ENCODE data around the gene FADS1. TPM values are rescaled to one million over a fixed set of nuclear protein-coding genes. Genes with fewer than 3 reads are reported as not detected.
A peak's percentile ranks its signal among the peaks of the same experiment; 100 is the strongest.

FADS1 gene
- total and polyA plus RNA-seq, 5 donors from 2014 or later = 0.35 to 9.1 (median 3.1) TPM; not detected in 2

DNA sequence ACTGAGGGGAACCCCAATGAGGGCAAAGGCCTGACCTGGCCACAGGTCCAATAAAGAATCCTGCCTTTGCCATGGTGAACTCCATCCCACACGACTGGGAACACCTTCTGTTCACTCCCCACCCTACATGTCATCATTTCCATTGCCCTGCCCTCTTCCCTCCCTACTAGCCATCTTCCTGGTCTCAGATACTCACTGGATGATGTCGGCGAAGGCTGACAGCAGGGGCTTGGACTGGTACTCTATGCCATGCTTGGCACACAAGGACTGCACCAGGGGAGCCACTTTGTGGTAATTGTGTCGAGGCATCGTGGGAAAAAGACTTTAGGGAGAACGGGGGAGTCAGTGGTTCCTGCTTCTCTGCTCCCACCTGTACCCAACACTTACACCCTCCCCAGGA, 14.2 kb downstream of the FADS1 start:
- ATAC-seq (ENCODE audit: low read depth in 2 of 2) (no peak), DNase-seq (no peak)
- Mint-ChIP-seq H3K36me3 (peaks cover 17% of the 10 kb centered on the region), H3K27ac (no peak overlapping the region), H3K4me1 (no peaks in the 10 kb centered on the region), H3K9me3 (no peaks in the 10 kb centered on the region), H3K4me3 (no peak overlapping the region), H3K27me3 (no peaks in the 10 kb centered on the region)
- Histone ChIP-seq H3K4me1 (ENCODE audit: control insufficient read depth, insufficient read depth, low read length, poor library complexity, severe bottlenecking) (no peaks in the 10 kb centered on the region), H3K4me3 (ENCODE audit: low read depth, low read length) (no peak overlapping the region), H3K27ac (ENCODE audit: insufficient read depth, low read length, poor library complexity, severe bottlenecking) (no peak overlapping the region), H3K9me3 (ENCODE audit: control insufficient read depth in 2 of 2, low read length in 2 of 2) (no peaks in the 10 kb centered on the region), H3K27me3 (ENCODE audit: control insufficient read depth, insufficient read depth, low read length) (no peaks in the 10 kb centered on the region), H3K36me3 (ENCODE audit: control insufficient read depth, insufficient read depth, low read length) (no peaks in the 10 kb centered on the region)

DNA sequence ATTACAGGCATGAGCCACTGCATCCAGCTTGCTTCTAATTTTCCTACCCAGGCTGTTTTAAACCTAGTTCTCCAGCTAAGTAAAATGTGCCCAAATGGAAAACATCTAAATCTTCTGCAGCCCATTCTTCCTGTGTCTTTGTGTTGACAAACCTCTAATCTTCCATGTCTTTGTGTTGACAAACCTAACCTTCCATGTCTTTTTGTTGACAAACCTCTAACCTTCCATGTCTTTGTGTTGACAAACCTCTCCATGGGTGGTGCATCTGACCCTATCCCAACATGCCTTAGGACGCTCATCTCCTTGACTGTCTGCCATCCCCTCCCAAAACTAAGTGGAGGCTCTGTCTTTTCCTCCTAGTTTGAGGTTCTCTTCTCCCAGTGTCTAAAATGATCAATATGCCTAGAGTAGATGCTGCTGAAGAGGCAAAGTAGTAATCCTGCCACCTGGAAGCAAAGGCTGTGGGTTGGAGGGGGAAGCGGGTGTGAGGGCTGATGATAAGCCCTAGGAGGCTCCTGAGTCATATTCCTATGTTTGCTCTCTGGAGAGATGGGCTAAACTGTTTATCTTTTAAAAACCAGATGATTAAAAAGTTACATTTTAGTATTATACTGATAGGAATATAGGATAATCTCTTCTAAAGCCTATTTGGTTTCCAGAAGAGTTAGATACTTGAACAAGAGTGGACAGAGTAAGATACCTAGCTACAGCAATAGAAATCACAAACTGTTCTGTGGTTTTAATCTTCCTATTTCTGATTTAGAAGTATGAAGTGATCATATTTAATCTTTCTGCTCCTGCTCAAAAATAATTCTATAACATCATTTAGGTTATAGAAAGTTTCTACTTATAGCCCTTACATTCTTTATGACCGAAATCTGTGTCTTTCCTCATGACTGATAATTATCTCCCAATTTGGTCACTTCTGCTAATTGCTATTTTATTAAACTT, 16.2 kb downstream of the FADS1 start:
- Histone ChIP-seq H3K27ac (ENCODE audit: insufficient read depth, low read length, poor library complexity, severe bottlenecking) (no peak overlapping the region), H3K4me1 (ENCODE audit: control insufficient read depth, insufficient read depth, low read length, poor library complexity, severe bottlenecking) (no peaks in the 10 kb centered on the region), H3K36me3 (ENCODE audit: control insufficient read depth, insufficient read depth, low read length) (peaks cover 8% of the 10 kb centered on the region), H3K9me3 (ENCODE audit: control insufficient read depth in 2 of 2, low read length in 2 of 2) (no peaks in the 10 kb centered on the region), H3K27me3 (ENCODE audit: control insufficient read depth, insufficient read depth, low read length) (no peaks in the 10 kb centered on the region), H3K4me3 (ENCODE audit: low read depth, low read length) (no peak overlapping the region)
- DNase-seq = no peak
- peak overlapping the region in 2 of 4 donors; percentile 16 to 39 for H3K4me3 Mint-ChIP-seq
- peaks cover 22% of the 10 kb centered on the region for H3K36me3 Mint-ChIP-seq
- ATAC-seq (ENCODE audit: low read depth in 2 of 2) = no peak
- no peaks in the 10 kb centered on the region for H3K9me3 Mint-ChIP-seq
- H3K4me1 Mint-ChIP-seq = peaks cover 5 to 11% (median 8%) of the 10 kb centered on the region in 4 donors
- H3K27me3 Mint-ChIP-seq = no peaks in the 10 kb centered on the region
- peak overlapping the region in 2 of 3 donors; percentile 43 to 58 for H3K27ac Mint-ChIP-seq

DNA sequence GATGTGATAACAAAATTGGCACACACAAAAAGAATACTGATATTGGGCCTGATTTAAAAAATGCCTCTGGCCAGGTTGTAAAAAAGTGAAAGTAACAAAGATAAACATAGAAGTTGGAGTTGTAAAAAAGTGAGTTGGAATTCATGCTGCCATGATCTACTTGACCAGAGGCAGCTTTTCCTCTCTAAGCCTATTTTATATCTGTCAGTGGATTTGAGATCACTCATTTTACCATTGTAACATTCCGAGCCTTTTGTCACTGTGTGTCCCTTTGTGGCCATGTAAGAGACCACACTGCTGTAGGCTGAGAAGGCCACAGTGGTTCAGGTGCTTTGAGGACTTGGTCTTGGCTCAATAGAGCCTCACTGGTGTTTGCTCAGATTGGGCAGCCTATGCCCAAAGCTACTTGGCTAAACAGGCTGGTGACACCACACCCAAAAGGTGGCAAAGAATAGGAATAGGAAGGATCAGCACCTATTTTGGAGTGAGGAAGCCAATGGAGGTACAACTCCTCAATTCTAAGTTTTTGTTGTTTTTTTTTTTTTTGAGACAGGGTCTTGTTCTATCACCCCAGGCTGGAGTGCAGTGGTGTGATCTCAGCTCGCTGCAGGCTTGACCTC, 17.0 kb downstream of the FADS1 start:
- no peak overlapping the region for H3K27ac Mint-ChIP-seq
- peaks cover 9% of the 10 kb centered on the region for H3K36me3 ChIP-seq (ENCODE audit: control insufficient read depth, insufficient read depth, low read length)
- H3K4me1 ChIP-seq (ENCODE audit: control insufficient read depth, insufficient read depth, low read length, poor library complexity, severe bottlenecking) = no peaks in the 10 kb centered on the region
- no peak overlapping the region for H3K4me3 Mint-ChIP-seq
- H3K27ac ChIP-seq (ENCODE audit: insufficient read depth, low read length, poor library complexity, severe bottlenecking) = no peak overlapping the region
- DNase-seq (no peak), ATAC-seq (ENCODE audit: low read depth in 2 of 2) (no peak)
- H3K27me3 Mint-ChIP-seq = no peaks in the 10 kb centered on the region
- H3K4me3 ChIP-seq (ENCODE audit: low read depth, low read length) = no peak overlapping the region
- H3K9me3 Mint-ChIP-seq = no peaks in the 10 kb centered on the region
- peaks cover 22% of the 10 kb centered on the region for H3K36me3 Mint-ChIP-seq
- no peaks in the 10 kb centered on the region for H3K27me3 ChIP-seq (ENCODE audit: control insufficient read depth, insufficient read depth, low read length)
- peaks cover 5 to 11% (median 8%) of the 10 kb centered on the region in 4 donors for H3K4me1 Mint-ChIP-seq
- H3K9me3 ChIP-seq (ENCODE audit: control insufficient read depth in 2 of 2, low read length in 2 of 2) = no peaks in the 10 kb centered on the region

DNA sequence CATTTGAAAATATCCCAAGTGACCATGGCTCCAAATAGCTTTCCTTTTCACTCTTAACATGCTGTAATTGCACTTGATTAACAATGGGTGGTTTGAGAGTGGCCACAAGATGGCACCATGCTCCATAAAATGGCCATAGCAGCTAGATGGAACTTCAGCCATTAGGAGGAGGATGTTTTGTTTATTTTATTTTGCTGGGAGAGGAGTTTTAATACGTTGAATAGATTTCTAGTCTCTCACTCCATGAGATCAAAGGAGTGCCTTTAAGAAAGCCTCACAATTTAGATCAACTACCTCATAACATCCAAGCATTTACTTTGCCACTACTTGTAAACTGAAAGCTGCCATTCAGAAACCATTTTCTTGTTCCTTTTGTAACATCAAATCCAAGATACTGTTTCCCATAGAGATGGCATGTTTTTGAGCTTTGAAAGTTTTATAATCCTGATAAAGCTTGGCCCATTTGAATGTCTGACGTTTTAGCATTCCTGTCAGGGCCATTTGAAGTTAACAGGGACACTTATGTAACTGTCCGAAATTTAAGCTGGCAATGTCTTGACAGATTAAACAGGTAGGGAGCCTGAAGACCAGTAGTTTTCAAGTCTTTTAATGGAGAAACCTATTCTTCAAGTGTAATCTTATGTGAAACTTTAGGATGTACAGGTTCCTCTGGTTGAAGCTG, 19.4 kb downstream of the FADS1 start:
- DNase-seq = peak; percentile 59 to 85 (median 72)

DNA sequence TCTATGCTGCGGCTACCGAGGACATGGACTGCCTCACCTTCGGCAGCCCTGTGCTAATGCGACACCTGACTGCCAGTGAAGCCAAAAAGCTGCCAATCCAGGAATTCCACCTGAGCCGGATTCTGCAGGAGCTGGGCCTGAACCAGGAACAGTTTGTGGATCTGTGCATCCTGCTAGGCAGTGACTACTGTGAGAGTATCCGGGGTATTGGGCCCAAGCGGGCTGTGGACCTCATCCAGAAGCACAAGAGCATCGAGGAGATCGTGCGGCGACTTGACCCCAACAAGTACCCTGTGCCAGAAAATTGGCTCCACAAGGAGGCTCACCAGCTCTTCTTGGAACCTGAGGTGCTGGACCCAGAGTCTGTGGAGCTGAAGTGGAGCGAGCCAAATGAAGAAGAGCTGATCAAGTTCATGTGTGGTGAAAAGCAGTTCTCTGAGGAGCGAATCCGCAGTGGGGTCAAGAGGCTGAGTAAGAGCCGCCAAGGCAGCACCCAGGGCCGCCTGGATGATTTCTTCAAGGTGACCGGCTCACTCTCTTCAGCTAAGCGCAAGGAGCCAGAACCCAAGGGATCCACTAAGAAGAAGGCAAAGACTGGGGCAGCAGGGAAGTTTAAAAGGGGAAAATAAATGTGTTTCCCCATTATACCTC, 20.8 kb downstream of the FADS1 start:
- Mint-ChIP-seq H3K4me1 (peaks cover 12 to 37% (median 28%) of the 10 kb centered on the region in 4 donors), H3K9me3 (no peaks in the 10 kb centered on the region), H3K27ac (no peak overlapping the region), H3K4me3 (no peak overlapping the region), H3K36me3 (peaks cover 10% of the 10 kb centered on the region), H3K27me3 (no peaks in the 10 kb centered on the region)
- Histone ChIP-seq H3K4me3 (ENCODE audit: low read depth, low read length) (no peak overlapping the region), H3K9me3 (ENCODE audit: control insufficient read depth in 2 of 2, low read length in 2 of 2) (no peaks in the 10 kb centered on the region), H3K27ac (ENCODE audit: insufficient read depth, low read length, poor library complexity, severe bottlenecking) (no peak overlapping the region), H3K27me3 (ENCODE audit: control insufficient read depth, insufficient read depth, low read length) (no peaks in the 10 kb centered on the region), H3K36me3 (ENCODE audit: control insufficient read depth, insufficient read depth, low read length) (peaks cover 9% of the 10 kb centered on the region), H3K4me1 (ENCODE audit: control insufficient read depth, insufficient read depth, low read length, poor library complexity, severe bottlenecking) (peaks cover 20% of the 10 kb centered on the region)
- DNase-seq = no peak
- no peak for ATAC-seq (ENCODE audit: low read depth in 2 of 2)

More for the DNA sequence above, 19.4 kb downstream of the FADS1 start:
- Mint-ChIP-seq H3K4me3 (peak overlapping the region in 2 of 4 donors; percentile 1 to 23), H3K9me3 (no peaks in the 10 kb centered on the region), H3K36me3 (peaks cover 14% of the 10 kb centered on the region), H3K4me1 (peaks cover 5 to 24% (median 18%) of the 10 kb centered on the region in 4 donors), H3K27ac (peak overlapping the region in 2 of 3 donors; percentile 30 to 84), H3K27me3 (no peaks in the 10 kb centered on the region)
- no peak for ATAC-seq (ENCODE audit: low read depth in 2 of 2)
- H3K4me1 ChIP-seq (ENCODE audit: control insufficient read depth, insufficient read depth, low read length, poor library complexity, severe bottlenecking) = peaks cover 9% of the 10 kb centered on the region
- no peaks in the 10 kb centered on the region for H3K9me3 ChIP-seq (ENCODE audit: control insufficient read depth in 2 of 2, low read length in 2 of 2)
- H3K27ac ChIP-seq (ENCODE audit: insufficient read depth, low read length, poor library complexity, severe bottlenecking) = no peak overlapping the region
- H3K36me3 ChIP-seq (ENCODE audit: control insufficient read depth, insufficient read depth, low read length) = peaks cover 9% of the 10 kb centered on the region
- peak overlapping the region; percentile 8 for H3K4me3 ChIP-seq (ENCODE audit: low read depth, low read length)
- no peaks in the 10 kb centered on the region for H3K27me3 ChIP-seq (ENCODE audit: control insufficient read depth, insufficient read depth, low read length)

DNA sequence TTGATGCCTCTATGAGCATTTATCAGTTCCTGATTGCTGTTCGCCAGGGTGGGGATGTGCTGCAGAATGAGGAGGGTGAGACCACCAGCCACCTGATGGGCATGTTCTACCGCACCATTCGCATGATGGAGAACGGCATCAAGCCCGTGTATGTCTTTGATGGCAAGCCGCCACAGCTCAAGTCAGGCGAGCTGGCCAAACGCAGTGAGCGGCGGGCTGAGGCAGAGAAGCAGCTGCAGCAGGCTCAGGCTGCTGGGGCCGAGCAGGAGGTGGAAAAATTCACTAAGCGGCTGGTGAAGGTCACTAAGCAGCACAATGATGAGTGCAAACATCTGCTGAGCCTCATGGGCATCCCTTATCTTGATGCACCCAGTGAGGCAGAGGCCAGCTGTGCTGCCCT, 21.3 kb downstream of the FADS1 start:
- no peak overlapping the region for H3K27ac ChIP-seq (ENCODE audit: insufficient read depth, low read length, poor library complexity, severe bottlenecking)
- H3K4me1 ChIP-seq (ENCODE audit: control insufficient read depth, insufficient read depth, low read length, poor library complexity, severe bottlenecking) = peaks cover 20% of the 10 kb centered on the region
- H3K27me3 ChIP-seq (ENCODE audit: control insufficient read depth, insufficient read depth, low read length) = no peaks in the 10 kb centered on the region
- Mint-ChIP-seq H3K4me1 (peaks cover 14 to 42% (median 30%) of the 10 kb centered on the region in 4 donors), H3K27ac (no peak overlapping the region), H3K36me3 (peaks cover 8% of the 10 kb centered on the region), H3K27me3 (no peaks in the 10 kb centered on the region), H3K9me3 (no peaks in the 10 kb centered on the region), H3K4me3 (peak overlapping the region in 1 of 4 donors; percentile 61)
- no peaks in the 10 kb centered on the region for H3K9me3 ChIP-seq (ENCODE audit: control insufficient read depth in 2 of 2, low read length in 2 of 2)
- H3K36me3 ChIP-seq (ENCODE audit: control insufficient read depth, insufficient read depth, low read length) = peaks cover 9% of the 10 kb centered on the region
- no peak overlapping the region for H3K4me3 ChIP-seq (ENCODE audit: low read depth, low read length)
- DNase-seq (no peak), ATAC-seq (ENCODE audit: low read depth in 2 of 2) (no peak)

DNA sequence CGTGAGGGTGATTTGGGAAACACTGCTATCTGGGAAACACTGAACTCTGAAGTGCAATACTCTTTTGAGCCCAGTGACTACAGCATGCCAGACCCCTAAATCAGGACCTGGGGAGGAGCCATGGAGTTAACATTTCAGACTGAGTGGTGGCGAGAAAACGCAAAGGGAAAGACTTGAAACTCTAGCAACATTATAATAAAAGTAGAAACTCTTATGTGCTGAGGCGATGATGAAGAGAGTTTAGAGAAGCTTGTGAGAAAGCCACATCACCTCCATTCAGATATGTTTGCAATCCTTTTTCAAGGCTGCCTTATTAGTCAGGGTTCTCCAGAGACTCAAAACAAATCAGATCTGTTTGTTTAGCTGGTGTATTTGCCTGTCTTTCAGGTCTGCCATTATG, 22.2 kb downstream of the FADS1 start:
- Histone ChIP-seq H3K27me3 (ENCODE audit: control insufficient read depth, insufficient read depth, low read length) (no peaks in the 10 kb centered on the region), H3K36me3 (ENCODE audit: control insufficient read depth, insufficient read depth, low read length) (peaks cover 15% of the 10 kb centered on the region), H3K4me3 (ENCODE audit: low read depth, low read length) (no peak overlapping the region), H3K27ac (ENCODE audit: insufficient read depth, low read length, poor library complexity, severe bottlenecking) (no peak overlapping the region), H3K4me1 (ENCODE audit: control insufficient read depth, insufficient read depth, low read length, poor library complexity, severe bottlenecking) (peaks cover 20% of the 10 kb centered on the region), H3K9me3 (ENCODE audit: control insufficient read depth in 2 of 2, low read length in 2 of 2) (no peaks in the 10 kb centered on the region)
- H3K27ac Mint-ChIP-seq = peak overlapping the region in 1 of 3 donors; percentile 52
- H3K4me1 Mint-ChIP-seq = peaks cover 15 to 46% (median 33%) of the 10 kb centered on the region in 4 donors
- H3K9me3 Mint-ChIP-seq = no peaks in the 10 kb centered on the region
- no peaks in the 10 kb centered on the region for H3K27me3 Mint-ChIP-seq
- DNase-seq (no peak), ATAC-seq (ENCODE audit: low read depth in 2 of 2) (no peak)
- peaks cover 10% of the 10 kb centered on the region for H3K36me3 Mint-ChIP-seq
- no peak overlapping the region for H3K4me3 Mint-ChIP-seq
